ENCODE data around the gene DNAJC15.

DNA sequence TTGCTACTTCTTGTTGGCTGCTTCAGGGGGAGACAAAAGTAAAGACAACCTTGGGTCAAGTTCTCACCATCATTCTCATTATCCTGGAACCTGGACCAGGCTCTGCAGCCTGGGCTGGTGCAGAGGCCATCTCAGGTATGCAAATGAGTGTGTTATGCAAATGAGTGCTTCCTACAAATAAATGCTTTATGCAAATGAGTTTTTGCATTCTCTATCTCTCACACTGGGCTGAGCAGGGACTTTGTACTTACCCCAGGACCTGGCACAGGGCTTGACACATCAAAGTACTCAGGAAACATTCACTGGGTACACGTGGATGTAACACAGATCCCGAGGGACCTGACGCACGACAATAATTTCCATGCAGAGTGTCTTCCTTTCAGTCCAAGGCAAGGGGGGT, 103.0 kb downstream of the DNAJC15 start:
- TF ChIP-seq ZNF274 (IDR thresholded peaks at IDR 0.05; ENCODE audit: low read depth, low read length) (no peak), SUZ12 (IDR thresholded peaks at IDR 0.05; ENCODE audit: extremely low read depth, insufficient read depth, insufficient read length) (no peak)
